ENCODE measurements around the gene ARHGAP10. TPM values are rescaled to one million over a fixed set of nuclear protein-coding genes. Genes with fewer than 3 reads are reported as not detected.

ARHGAP10 gene
- total and polyA plus RNA-seq, 10 of the 15 experiments (the other 5 are each of a cell fraction or from before 2014, with no cell fraction given) = 1.3 to 25.8 (median 17.2) TPM

DNA sequence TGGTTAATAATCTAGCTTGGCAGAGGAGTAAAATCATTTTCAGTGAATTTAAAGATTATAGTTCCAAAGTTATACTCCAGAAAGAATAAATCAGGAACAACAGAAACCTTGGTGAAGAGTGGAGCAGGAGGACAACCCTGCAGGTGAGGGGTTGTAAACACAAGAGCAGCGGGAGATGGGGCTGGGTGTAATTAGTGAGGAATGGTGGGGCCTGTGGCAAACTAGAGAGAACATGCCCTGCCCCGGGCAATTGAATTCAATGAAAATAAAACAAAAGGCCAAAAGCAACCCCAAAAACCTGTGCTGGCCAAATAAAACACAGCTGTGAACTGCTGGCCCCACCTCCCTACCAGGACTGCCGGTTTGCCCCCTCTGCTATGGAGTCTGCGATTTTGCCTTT, 385.1 kb downstream of the ARHGAP10 start:
- Histone ChIP-seq H3K27ac (ENCODE audit: control insufficient read depth, insufficient read depth) (no peak overlapping the region), H3K4me2 (ENCODE audit: control insufficient read depth, insufficient read depth) (no peak overlapping the region), H3K27me3 (replicated peaks in 1 of 2; ENCODE audit: control insufficient read depth in 2 of 2, insufficient read depth in 2 of 2, low read length in 1 of 2) (no peaks in the 10 kb centered on the region), H3K36me3 (ENCODE audit: control insufficient read depth in 2 of 2, insufficient read depth in 2 of 2, low read length in 1 of 2) (no peaks in the 10 kb centered on the region), H3K4me1 (ENCODE audit: control insufficient read depth, insufficient read depth, low read length) (no peaks in the 10 kb centered on the region), H3K4me3 (no peak overlapping the region), H2AFZ (ENCODE audit: control insufficient read depth, low read depth, low read length) (no peak overlapping the region), H3K9ac (ENCODE audit: control insufficient read depth, insufficient read depth, low read length) (no peak overlapping the region), H4K20me1 (ENCODE audit: control insufficient read depth, insufficient read depth) (no peaks in the 10 kb centered on the region), H3K9me3 (replicated peaks; ENCODE audit: control insufficient read depth, insufficient read depth, low read length) (no peaks in the 10 kb centered on the region), H3K79me2 (ENCODE audit: control insufficient read depth, insufficient read depth, low read length) (no peaks in the 10 kb centered on the region)
- ChIA-PET SMC1A (ENCODE audit: uncharacterized antibody, unreplicated experiment) (interaction anchor here (0.7 to 1.9 kb wide), 3 partner anchors 8 to 553 kb away, joined by 3 to 5 read pairs (median 3); no protein-coding TSS in a partner anchor), RAD21 (ENCODE audit: unreplicated experiment) (no interaction called here), CTCF (interaction anchor here (1.0 kb wide), 1 partner anchor 9 kb away, joined by 4 read pairs; no protein-coding TSS in a partner anchor), POLR2A (no interaction called here)
- no peak for ATAC-seq
- BruUV-seq (replicated peaks) = no TSS peak
- in situ Hi-C loops (cut with MboI) (no loop called here), intact Hi-C loops (cut with micrococcal nuclease; ENCODE audit: unreplicated experiment) (no loop called here)
- FAIRE-seq = no peak
- DNase-seq (ENCODE audit: low read depth, low spot score) = no peak
- TF ChIP-seq KLF5 (IDR thresholded peaks at IDR 0.05; ENCODE audit: partially characterized antibody) (no peak), STAT3 (IDR thresholded peaks at IDR 0.05; ENCODE audit: low read depth, low read length) (no peak), BACH1 (IDR thresholded peaks at IDR 0.05; ENCODE audit: borderline replicate concordance) (no peak)
- TF ChIP-seq, protein P1, sequence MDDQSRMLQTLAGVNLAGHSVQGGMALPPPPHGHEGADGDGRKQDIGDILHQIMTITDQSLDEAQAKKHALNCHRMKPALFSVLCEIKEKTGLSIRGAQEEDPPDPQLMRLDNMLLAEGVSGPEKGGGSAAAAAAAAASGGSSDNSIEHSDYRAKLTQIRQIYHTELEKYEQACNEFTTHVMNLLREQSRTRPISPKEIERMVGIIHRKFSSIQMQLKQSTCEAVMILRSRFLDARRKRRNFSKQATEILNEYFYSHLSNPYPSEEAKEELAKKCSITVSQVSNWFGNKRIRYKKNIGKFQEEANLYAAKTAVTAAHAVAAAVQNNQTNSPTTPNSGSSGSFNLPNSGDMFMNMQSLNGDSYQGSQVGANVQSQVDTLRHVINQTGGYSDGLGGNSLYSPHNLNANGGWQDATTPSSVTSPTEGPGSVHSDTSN (IDR thresholded peaks at IDR 0.05; ENCODE audit: insufficient replicate concordance, low read depth, low read length) = no peak
- 56% methylated on average over 4 of the region's 4 CpGs for WGBS (ENCODE audit: insufficient coverage, insufficient replicate concordance, low lambda C conversion rate, missing lambda C conversion rate)

DNA sequence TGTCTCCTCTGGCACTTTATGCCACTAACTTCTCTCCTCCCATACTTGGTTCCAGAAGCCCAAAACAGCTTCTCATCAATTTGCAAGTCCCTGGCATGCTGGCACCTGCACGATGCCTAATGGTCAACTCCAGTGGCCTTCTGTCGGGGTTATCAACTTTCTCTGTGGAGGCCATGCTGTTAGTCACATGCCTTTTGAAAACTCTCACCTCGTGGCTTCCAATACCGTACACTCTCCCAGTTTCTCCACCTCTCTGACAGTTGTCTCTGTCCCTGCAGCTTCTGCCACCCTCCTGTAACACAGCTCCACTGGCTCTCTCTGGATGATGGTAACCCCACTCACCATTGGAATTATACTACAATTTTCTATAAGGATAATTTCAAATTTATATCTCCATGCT, 386.3 kb downstream of the ARHGAP10 start:
- BruUV-seq (replicated peaks) = no TSS peak
- TF ChIP-seq ZNF622 (IDR thresholded peaks at IDR 0.05) (no peak), HDAC2 (IDR thresholded peaks at IDR 0.05) (no peak), STAT3 (IDR thresholded peaks at IDR 0.05; ENCODE audit: low read depth, low read length) (no peak), CBFB (IDR thresholded peaks at IDR 0.05; ENCODE audit: low read depth) (no peak), FOXM1 (IDR thresholded peaks at IDR 0.05; ENCODE audit: low read depth, low read length) (no peak), MEF2B (IDR thresholded peaks at IDR 0.05; ENCODE audit: partially characterized antibody, poor library complexity, severe bottlenecking) (no peak), EZH2 (IDR thresholded peaks at IDR 0.05; ENCODE audit: borderline replicate concordance, control insufficient read depth, low read depth, low read length) (no peak), ZNF24 (IDR thresholded peaks at IDR 0.05) (no peak), MYC (IDR thresholded peaks at IDR 0.05; ENCODE audit: insufficient read depth, insufficient read length, insufficient replicate concordance, low read length, severe bottlenecking) (no peak), SREBF2 (IDR thresholded peaks at IDR 0.05; ENCODE audit: low read length) (no peak)
- TF ChIP-seq, protein P2, sequence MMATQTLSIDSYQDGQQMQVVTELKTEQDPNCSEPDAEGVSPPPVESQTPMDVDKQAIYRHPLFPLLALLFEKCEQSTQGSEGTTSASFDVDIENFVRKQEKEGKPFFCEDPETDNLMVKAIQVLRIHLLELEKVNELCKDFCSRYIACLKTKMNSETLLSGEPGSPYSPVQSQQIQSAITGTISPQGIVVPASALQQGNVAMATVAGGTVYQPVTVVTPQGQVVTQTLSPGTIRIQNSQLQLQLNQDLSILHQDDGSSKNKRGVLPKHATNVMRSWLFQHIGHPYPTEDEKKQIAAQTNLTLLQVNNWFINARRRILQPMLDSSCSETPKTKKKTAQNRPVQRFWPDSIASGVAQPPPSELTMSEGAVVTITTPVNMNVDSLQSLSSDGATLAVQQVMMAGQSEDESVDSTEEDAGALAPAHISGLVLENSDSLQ (IDR thresholded peaks at IDR 0.05) = no peak
- TF ChIP-seq, protein P3, sequence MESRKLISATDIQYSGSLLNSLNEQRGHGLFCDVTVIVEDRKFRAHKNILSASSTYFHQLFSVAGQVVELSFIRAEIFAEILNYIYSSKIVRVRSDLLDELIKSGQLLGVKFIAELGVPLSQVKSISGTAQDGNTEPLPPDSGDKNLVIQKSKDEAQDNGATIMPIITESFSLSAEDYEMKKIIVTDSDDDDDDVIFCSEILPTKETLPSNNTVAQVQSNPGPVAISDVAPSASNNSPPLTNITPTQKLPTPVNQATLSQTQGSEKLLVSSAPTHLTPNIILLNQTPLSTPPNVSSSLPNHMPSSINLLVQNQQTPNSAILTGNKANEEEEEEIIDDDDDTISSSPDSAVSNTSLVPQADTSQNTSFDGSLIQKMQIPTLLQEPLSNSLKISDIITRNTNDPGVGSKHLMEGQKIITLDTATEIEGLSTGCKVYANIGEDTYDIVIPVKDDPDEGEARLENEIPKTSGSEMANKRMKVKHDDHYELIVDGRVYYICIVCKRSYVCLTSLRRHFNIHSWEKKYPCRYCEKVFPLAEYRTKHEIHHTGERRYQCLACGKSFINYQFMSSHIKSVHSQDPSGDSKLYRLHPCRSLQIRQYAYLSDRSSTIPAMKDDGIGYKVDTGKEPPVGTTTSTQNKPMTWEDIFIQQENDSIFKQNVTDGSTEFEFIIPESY (IDR thresholded peaks at IDR 0.05) = no peak

More for the DNA sequence above, 386.3 kb downstream of the ARHGAP10 start:
- intact Hi-C loops (cut with micrococcal nuclease; ENCODE audit: unreplicated experiment) = no loop called here
- WGBS (ENCODE audit: insufficient coverage, insufficient replicate concordance, low lambda C conversion rate, missing lambda C conversion rate) = 28% methylated on average over 4 of the region's 4 CpGs
- POLR2A ChIA-PET = no interaction called here
- H3K4me2 ChIP-seq (ENCODE audit: control insufficient read depth, insufficient read depth) = no peak overlapping the region
- no peaks in the 10 kb centered on the region for H3K9me3 ChIP-seq (replicated peaks; ENCODE audit: control insufficient read depth, insufficient read depth, low read length)
- H4K20me1 ChIP-seq (ENCODE audit: control insufficient read depth, insufficient read depth) = no peaks in the 10 kb centered on the region
- no peak for DNase-seq (ENCODE audit: low read depth, low spot score)
- no peaks in the 10 kb centered on the region for H3K36me3 ChIP-seq (ENCODE audit: control insufficient read depth in 2 of 2, insufficient read depth in 2 of 2, low read length in 1 of 2)
- H3K27ac ChIP-seq (ENCODE audit: control insufficient read depth, insufficient read depth) = no peak overlapping the region
- H3K79me2 ChIP-seq (ENCODE audit: control insufficient read depth, insufficient read depth, low read length) = no peaks in the 10 kb centered on the region
- FAIRE-seq = no peak
- SMC1A ChIA-PET (ENCODE audit: uncharacterized antibody, unreplicated experiment) = interaction anchor here (1.9 kb wide), 1 partner anchor 7 kb away, joined by 5 read pairs; no protein-coding TSS in a partner anchor
- no peaks in the 10 kb centered on the region for H3K4me1 ChIP-seq (ENCODE audit: control insufficient read depth, insufficient read depth, low read length)
- H2AFZ ChIP-seq (ENCODE audit: control insufficient read depth, low read depth, low read length) = no peak overlapping the region
- H3K4me3 ChIP-seq = no peak overlapping the region
- H3K9ac ChIP-seq (ENCODE audit: control insufficient read depth, insufficient read depth, low read length) = no peak overlapping the region
- RAD21 ChIA-PET (ENCODE audit: unreplicated experiment) = no interaction called here
- in situ Hi-C loops (cut with MboI) = no loop called here
- CTCF ChIA-PET = no interaction called here
- no peaks in the 10 kb centered on the region for H3K27me3 ChIP-seq (replicated peaks in 1 of 2; ENCODE audit: control insufficient read depth in 2 of 2, insufficient read depth in 2 of 2, low read length in 1 of 2)
- ATAC-seq = no peak

Data from GM12878 (cell line).